ENCODE results near the gene BMP4. TPM values are rescaled to one million over a fixed set of nuclear protein-coding genes. Genes with fewer than 3 reads are reported as not detected.

BMP4 gene
- total RNA-seq, 3 donors from 2014 or later = 17.0 to 51.8 (median 17.7) TPM

GRCh38 chr14:53953002-53953827 lies 3.4 kb downstream of the BMP4 start:
- Histone ChIP-seq H3K27ac (peak overlapping the region; percentile 80 to 94), H3K36me3 (no peaks in the 10 kb centered on the region), H3K9me3 (no peaks in the 10 kb centered on the region), H3K27me3 (peaks cover 0 to 11% of the 10 kb centered on the region in 2 donors), H3K4me3 (peak overlapping the region; percentile 67 to 87 (median 68)), H3K4me1 (no peaks in the 10 kb centered on the region)
- TF ChIP-seq CTCF (IDR thresholded peaks at IDR 0.05) (no peak), POLR2AphosphoS5 (IDR thresholded peaks at IDR 0.05) (peak in 2 of 3 donors; percentile 46 to 58), POLR2A (IDR thresholded peaks at IDR 0.05) (no peak)
- intact Hi-C loops (cut with DNase I; ENCODE audit: low total_unique reads) = no loop called here
- DNase-seq (ENCODE audit: low spot score in 2 of 2) = peak; percentile 72 to 76

DNA sequence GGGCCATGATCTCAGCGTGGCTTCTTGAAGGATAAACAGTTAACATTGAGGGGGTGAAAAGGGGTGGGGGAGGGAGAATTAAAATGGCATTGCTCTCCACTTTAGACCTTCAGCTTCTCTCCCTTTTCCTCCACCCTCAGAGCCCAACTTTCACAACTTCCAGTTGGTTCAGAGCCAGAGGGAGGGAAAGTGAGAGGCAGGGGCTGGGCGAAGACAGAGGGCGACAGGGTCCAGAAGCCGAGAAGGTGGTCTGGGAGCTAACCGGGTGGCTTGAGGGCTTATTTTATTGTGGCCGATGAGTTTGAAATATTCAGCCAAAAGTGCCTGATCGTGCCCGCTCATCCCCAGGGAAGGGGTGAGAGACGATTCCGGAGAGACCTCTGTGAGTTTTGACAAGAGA lies 4.1 kb downstream of the BMP4 start:
- H3K4me1 ChIP-seq = no peaks in the 10 kb centered on the region
- peaks cover 0 to 13% of the 10 kb centered on the region in 2 donors for H3K27me3 ChIP-seq
- intact Hi-C loops (cut with DNase I; ENCODE audit: low total_unique reads) = no loop called here

DNA sequence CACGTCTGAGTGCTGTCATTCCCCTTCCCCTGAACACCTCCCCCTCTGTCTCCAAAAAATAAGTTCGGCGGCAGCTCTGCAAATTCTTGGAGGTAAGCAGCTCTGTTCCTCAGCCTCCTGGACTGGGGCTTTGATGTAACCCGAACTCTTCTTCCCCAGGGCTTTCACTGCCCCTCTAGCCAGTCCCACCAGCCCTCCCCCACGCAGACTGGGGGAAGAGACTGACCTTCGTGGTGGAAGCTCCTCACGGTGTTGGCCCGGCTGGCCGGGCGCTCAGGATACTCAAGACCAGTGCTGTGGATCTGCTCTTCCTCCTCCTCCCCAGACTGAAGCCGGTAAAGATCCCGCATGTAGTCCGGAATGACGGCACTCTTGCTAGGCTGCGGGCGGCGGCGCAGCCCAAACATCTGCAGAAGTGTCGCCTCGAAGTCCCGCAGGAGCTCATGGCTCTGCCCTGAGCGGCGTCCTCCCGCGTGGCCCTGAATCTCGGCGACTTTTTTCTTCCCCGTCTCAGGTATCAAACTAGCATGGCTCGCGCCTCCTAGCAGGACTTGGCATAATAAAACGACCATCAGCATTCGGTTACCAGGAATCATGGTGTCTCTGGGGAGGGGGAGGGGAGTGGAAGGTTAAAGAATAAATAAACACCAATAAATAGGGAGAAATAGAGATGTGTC lies 4.9 kb downstream of the BMP4 start:
- H3K27me3 ChIP-seq = peaks cover 0 to 14% of the 10 kb centered on the region in 2 donors
- intact Hi-C loops (cut with DNase I; ENCODE audit: low total_unique reads) = no loop called here
- TF ChIP-seq CTCF (IDR thresholded peaks at IDR 0.05) = no peak
- no peak for TF ChIP-seq POLR2AphosphoS5 (IDR thresholded peaks at IDR 0.05)
- no peak for TF ChIP-seq POLR2A (IDR thresholded peaks at IDR 0.05)
- no peaks in the 10 kb centered on the region for H3K36me3 ChIP-seq
- no peak for DNase-seq (ENCODE audit: low spot score in 2 of 2)
- peak overlapping the region in 1 of 2 donors; percentile 94 for H3K27ac ChIP-seq
- H3K9me3 ChIP-seq = no peaks in the 10 kb centered on the region
- H3K4me1 ChIP-seq = no peaks in the 10 kb centered on the region
- peak overlapping the region; percentile 67 to 87 (median 68) for H3K4me3 ChIP-seq

More for the DNA sequence above, 4.1 kb downstream of the BMP4 start:
- DNase-seq (ENCODE audit: low spot score in 2 of 2) = no peak
- Histone ChIP-seq H3K9me3 (no peaks in the 10 kb centered on the region), H3K36me3 (no peaks in the 10 kb centered on the region), H3K4me3 (peak overlapping the region; percentile 67 to 87 (median 68)), H3K27ac (peak overlapping the region; percentile 80 to 94)
- TF ChIP-seq POLR2A (IDR thresholded peaks at IDR 0.05) (no peak), CTCF (IDR thresholded peaks at IDR 0.05) (no peak), POLR2AphosphoS5 (IDR thresholded peaks at IDR 0.05) (no peak)

GRCh38 chr14:53951243-53951626 lies 5.4 kb downstream of the BMP4 start:
- DNase-seq (ENCODE audit: low spot score in 2 of 2) = no peak
- H3K27me3 ChIP-seq = peaks cover 0 to 14% of the 10 kb centered on the region in 2 donors
- H3K4me3 ChIP-seq = peak overlapping the region; percentile 67 to 87 (median 68)
- no peaks in the 10 kb centered on the region for H3K9me3 ChIP-seq
- no peaks in the 10 kb centered on the region for H3K36me3 ChIP-seq
- H3K4me1 ChIP-seq = no peaks in the 10 kb centered on the region
- TF ChIP-seq POLR2AphosphoS5 (IDR thresholded peaks at IDR 0.05) = no peak
- no peak for TF ChIP-seq CTCF (IDR thresholded peaks at IDR 0.05)
- TF ChIP-seq POLR2A (IDR thresholded peaks at IDR 0.05) = no peak
- intact Hi-C loops (cut with DNase I; ENCODE audit: low total_unique reads) = no loop called here
- H3K27ac ChIP-seq = peak overlapping the region in 1 of 2 donors; percentile 94

All from breast epithelium (tissue), 4 donors.